Measurements from ENCODE around the gene DLL4.

DLL4 gene

DNA sequence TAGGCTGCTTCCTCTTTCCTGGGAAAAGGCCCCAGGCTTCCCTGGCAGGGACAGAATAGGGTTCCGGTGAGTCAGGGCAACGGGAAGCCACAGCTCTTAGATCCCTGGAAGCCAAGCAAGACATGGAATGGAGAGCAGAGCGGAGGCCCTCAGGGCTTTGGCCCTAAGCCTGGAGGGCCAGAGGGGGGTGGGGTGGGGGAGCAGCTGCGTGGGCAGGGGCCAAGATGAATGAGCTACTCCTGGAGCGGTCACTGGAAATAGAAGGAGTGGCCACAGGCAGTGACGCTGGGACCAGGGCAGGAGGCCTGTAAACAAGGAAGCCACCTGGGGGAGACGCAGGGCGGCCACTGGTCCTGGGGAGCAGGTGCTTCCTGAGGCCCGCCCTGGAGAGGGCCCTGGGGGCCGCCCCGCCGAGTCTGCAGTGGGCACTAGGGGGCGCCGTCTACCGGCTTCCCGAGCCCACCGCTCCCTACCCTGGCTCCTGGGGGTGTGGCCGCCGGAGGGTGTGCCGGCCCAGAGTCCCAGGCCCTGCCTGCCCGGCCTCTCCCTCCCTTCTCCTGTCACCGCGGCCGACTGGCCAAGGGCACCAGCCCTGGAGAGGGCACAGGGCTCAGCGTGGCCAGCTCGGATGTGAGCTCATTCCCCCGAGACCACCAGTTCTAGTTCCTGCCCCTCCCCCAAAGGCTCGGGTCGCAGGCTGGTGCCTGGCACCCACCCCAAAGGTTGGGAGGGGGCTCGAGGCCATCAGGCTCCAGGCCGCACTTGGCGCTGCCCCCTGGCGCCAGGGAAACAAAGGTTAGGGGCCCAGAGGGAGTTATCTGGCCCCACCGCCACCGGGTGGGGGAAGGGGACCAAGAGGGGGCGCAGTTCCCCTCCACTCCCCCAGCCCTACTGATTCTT, 22.8 kb upstream of the DLL4 start:
- Histone ChIP-seq H3K4me1 (ENCODE audit: control insufficient read depth, low read depth, low read length) (peaks cover 3% of the 10 kb centered on the region), H3K9ac (ENCODE audit: low read length) (peak overlapping the region; percentile 74), H3K4me2 (ENCODE audit: low read length) (peak overlapping the region; percentile 98), H2BK15ac (replicated peaks; ENCODE audit: low read depth) (no peak overlapping the region), H3K23ac (ENCODE audit: low read length) (no peak overlapping the region), H2BK120ac (ENCODE audit: low read depth, low read length) (no peak overlapping the region), H3K4ac (ENCODE audit: low read depth, low read length) (no peak overlapping the region), H2BK5ac (ENCODE audit: low read length) (no peak overlapping the region), H3K27ac (ENCODE audit: low read depth, low read length) (no peak overlapping the region), H3K79me1 (ENCODE audit: low read length) (no peaks in the 10 kb centered on the region), H4K5ac (ENCODE audit: low read length) (no peak overlapping the region), H4K8ac (ENCODE audit: low read depth, low read length) (no peak overlapping the region), H3K36me3 (ENCODE audit: control insufficient read depth, insufficient read depth, low read length) (peaks cover 4% of the 10 kb centered on the region), H3K56ac (ENCODE audit: low read length) (peak overlapping the region; percentile 85), H2AK5ac (ENCODE audit: low read length) (no peak overlapping the region), H3K27me3 (ENCODE audit: insufficient read depth, low read length, poor library complexity) (no peaks in the 10 kb centered on the region), H3K4me3 (ENCODE audit: low read length) (no peak overlapping the region), H3K18ac (ENCODE audit: low read length) (no peak overlapping the region), H3K79me2 (ENCODE audit: control insufficient read depth, insufficient read depth, low read length) (no peaks in the 10 kb centered on the region)
- no CpG with 5 or more reads among the region's 36 CpGs for WGBS (ENCODE audit: extremely low coverage, insufficient coverage, low lambda C conversion rate)
- DNase-seq, result peak; percentile 92

DNA sequence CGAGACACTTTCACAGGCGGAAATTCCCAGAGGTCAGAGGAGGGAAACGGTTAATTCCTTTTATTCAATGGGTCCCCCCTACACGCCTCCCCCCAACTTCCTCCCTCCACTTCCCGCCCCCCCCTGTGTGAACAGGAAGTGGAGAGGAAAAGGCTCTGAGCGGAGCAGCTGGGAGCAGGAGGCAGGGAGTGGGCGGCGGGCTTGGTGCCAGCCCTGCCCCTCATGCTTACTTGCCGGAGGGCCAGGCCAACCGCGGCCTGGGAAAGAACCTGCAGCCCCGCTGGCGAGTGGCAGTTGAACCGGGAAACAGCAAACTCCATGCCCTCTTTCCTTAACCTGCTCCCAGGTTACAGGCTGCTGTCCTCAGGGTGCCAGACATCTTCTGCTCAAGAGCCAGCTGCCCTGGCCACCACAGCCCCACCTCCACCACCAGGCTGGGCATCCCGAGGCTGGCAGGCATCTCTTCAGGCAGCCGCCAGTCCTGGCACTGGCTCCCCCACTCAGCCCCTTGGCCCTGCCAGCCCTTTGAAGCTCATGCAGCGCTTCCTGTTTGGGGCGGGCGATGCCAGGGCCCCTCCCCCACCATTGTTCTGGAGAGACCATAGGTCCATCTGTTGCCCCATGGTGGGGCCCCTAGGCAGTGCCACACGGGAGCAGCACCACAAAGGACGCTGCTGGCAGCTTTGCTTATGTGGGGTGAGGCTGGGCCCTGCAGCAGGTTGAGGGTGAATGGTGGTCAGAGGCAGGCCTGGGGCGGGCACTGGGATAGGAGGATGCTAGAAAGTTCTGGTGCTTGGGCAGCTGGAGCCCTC, 21.9 kb upstream of the DLL4 start:
- peaks cover 3% of the 10 kb centered on the region for H3K4me1 ChIP-seq (ENCODE audit: control insufficient read depth, low read depth, low read length)
- H2BK15ac ChIP-seq (replicated peaks; ENCODE audit: low read depth), result no peak overlapping the region
- H3K27ac ChIP-seq (ENCODE audit: low read depth, low read length), result no peak overlapping the region
- H2BK120ac ChIP-seq (ENCODE audit: low read depth, low read length), result no peak overlapping the region
- no peak overlapping the region for H3K4ac ChIP-seq (ENCODE audit: low read depth, low read length)
- no peak overlapping the region for H4K8ac ChIP-seq (ENCODE audit: low read depth, low read length)
- H3K18ac ChIP-seq (ENCODE audit: low read length), result no peak overlapping the region
- peak overlapping the region; percentile 98 for H3K4me2 ChIP-seq (ENCODE audit: low read length)
- H3K36me3 ChIP-seq (ENCODE audit: control insufficient read depth, insufficient read depth, low read length), result peaks cover 4% of the 10 kb centered on the region
- no peak overlapping the region for H3K4me3 ChIP-seq (ENCODE audit: low read length)
- WGBS (ENCODE audit: extremely low coverage, insufficient coverage, low lambda C conversion rate), result no CpG with 5 or more reads among the region's 22 CpGs
- H4K5ac ChIP-seq (ENCODE audit: low read length), result no peak overlapping the region
- H3K79me1 ChIP-seq (ENCODE audit: low read length), result no peaks in the 10 kb centered on the region
- H3K79me2 ChIP-seq (ENCODE audit: control insufficient read depth, insufficient read depth, low read length), result no peaks in the 10 kb centered on the region
- peak overlapping the region; percentile 85 for H3K56ac ChIP-seq (ENCODE audit: low read length)
- no peak for DNase-seq
- H3K27me3 ChIP-seq (ENCODE audit: insufficient read depth, low read length, poor library complexity), result no peaks in the 10 kb centered on the region
- no peak overlapping the region for H3K23ac ChIP-seq (ENCODE audit: low read length)
- H2AK5ac ChIP-seq (ENCODE audit: low read length), result no peak overlapping the region
- peak overlapping the region; percentile 74 for H3K9ac ChIP-seq (ENCODE audit: low read length)
- no peak overlapping the region for H2BK5ac ChIP-seq (ENCODE audit: low read length)

DNA sequence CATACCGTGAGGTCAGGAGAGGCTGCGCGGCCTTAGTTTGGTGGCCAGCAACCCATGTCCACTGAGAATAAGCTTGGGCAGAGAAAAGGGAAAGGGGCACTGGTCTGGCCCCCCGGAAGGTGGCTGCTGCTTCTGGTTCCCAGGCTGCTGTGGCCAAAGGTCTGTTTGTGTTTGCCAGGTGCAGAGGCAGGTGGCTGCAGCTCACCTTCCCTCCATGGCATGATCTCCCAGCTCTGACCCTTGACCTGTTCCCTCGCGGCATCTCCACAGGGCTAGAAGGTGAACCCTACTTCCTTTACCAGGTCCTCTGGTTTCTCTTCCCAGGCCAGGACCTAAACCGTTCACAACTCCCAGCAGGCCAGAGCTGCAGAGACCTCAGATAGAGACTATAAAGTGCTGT, 21.0 kb upstream of the DLL4 start:
- Histone ChIP-seq H3K56ac (ENCODE audit: low read length) (no peak overlapping the region), H4K8ac (ENCODE audit: low read depth, low read length) (no peak overlapping the region), H2BK120ac (ENCODE audit: low read depth, low read length) (no peak overlapping the region), H2BK5ac (ENCODE audit: low read length) (no peak overlapping the region), H3K9ac (ENCODE audit: low read length) (no peak overlapping the region), H3K23ac (ENCODE audit: low read length) (no peak overlapping the region), H3K79me1 (ENCODE audit: low read length) (no peaks in the 10 kb centered on the region), H3K4ac (ENCODE audit: low read depth, low read length) (no peak overlapping the region), H3K36me3 (ENCODE audit: control insufficient read depth, insufficient read depth, low read length) (no peaks in the 10 kb centered on the region), H4K5ac (ENCODE audit: low read length) (no peak overlapping the region), H3K27ac (ENCODE audit: low read depth, low read length) (no peak overlapping the region), H3K4me1 (ENCODE audit: control insufficient read depth, low read depth, low read length) (peaks cover 3% of the 10 kb centered on the region), H3K27me3 (ENCODE audit: insufficient read depth, low read length, poor library complexity) (no peaks in the 10 kb centered on the region), H2AK5ac (ENCODE audit: low read length) (no peak overlapping the region), H2BK15ac (replicated peaks; ENCODE audit: low read depth) (no peak overlapping the region), H3K4me3 (ENCODE audit: low read length) (no peak overlapping the region), H3K18ac (ENCODE audit: low read length) (no peak overlapping the region), H3K4me2 (ENCODE audit: low read length) (no peak overlapping the region), H3K79me2 (ENCODE audit: control insufficient read depth, insufficient read depth, low read length) (no peaks in the 10 kb centered on the region)
- DNase-seq, result no peak
- no CpG with 5 or more reads among the region's 7 CpGs for WGBS (ENCODE audit: extremely low coverage, insufficient coverage, low lambda C conversion rate)

DNA sequence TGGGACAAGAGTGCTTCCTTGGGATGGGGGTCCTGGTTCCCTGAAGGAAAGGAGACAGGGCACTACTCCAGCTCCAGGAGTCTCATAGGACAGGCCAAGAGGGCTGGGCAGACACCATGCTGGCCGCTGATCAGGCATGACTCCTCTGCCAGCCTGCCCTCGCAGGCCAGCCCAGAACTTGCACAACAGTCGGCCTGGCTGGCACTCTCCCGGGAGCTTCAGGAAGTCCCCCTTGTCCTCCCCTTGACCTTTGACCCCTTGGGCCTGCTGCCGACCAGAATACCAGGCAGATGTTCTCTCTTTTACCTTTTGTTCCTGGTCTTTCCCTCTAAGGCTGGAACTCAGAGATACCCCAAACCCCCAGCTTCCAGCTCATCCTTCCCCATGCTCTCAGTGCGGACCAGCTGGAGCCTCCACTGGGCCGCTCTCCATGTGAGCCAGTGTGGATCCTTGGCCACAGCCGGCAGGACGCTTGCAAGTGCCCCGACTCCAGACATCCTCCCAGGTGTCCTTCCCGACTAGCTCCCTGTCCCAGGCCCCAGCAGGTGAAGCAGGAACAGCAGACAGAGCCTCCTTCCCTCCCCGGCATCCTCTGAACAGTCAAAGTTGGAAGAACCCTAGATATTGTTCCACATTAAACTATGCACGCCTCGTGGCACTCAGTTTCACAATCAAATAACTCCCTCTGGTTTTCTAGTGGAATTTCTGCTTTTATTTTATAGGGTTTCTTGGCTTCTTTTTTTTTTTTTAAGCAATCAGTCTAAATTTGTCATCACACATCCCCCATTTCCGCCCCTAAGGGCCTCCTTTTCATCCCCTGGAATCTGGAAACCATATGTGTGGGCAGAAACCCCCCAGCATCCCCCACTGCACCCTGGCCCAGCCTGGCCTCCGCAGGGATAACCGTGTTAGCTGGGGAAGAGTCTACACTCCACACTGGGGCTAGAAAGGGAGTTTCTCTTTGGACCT, 19.2 kb upstream of the DLL4 start:
- Histone ChIP-seq H3K23ac (ENCODE audit: low read length) (no peak overlapping the region), H3K4ac (ENCODE audit: low read depth, low read length) (no peak overlapping the region), H4K8ac (ENCODE audit: low read depth, low read length) (no peak overlapping the region), H3K4me2 (ENCODE audit: low read length) (no peak overlapping the region), H3K4me3 (ENCODE audit: low read length) (no peak overlapping the region), H3K4me1 (ENCODE audit: control insufficient read depth, low read depth, low read length) (peaks cover 3% of the 10 kb centered on the region), H3K79me2 (ENCODE audit: control insufficient read depth, insufficient read depth, low read length) (no peaks in the 10 kb centered on the region), H3K27ac (ENCODE audit: low read depth, low read length) (no peak overlapping the region), H2AK5ac (ENCODE audit: low read length) (no peak overlapping the region), H3K79me1 (ENCODE audit: low read length) (no peaks in the 10 kb centered on the region), H4K5ac (ENCODE audit: low read length) (no peak overlapping the region), H3K56ac (ENCODE audit: low read length) (no peak overlapping the region), H3K9ac (ENCODE audit: low read length) (no peak overlapping the region), H2BK120ac (ENCODE audit: low read depth, low read length) (no peak overlapping the region), H3K36me3 (ENCODE audit: control insufficient read depth, insufficient read depth, low read length) (no peaks in the 10 kb centered on the region), H2BK5ac (ENCODE audit: low read length) (no peak overlapping the region), H2BK15ac (replicated peaks; ENCODE audit: low read depth) (no peak overlapping the region), H3K27me3 (ENCODE audit: insufficient read depth, low read length, poor library complexity) (no peaks in the 10 kb centered on the region), H3K18ac (ENCODE audit: low read length) (no peak overlapping the region)
- no CpG with 5 or more reads among the region's 17 CpGs for WGBS (ENCODE audit: extremely low coverage, insufficient coverage, low lambda C conversion rate)
- DNase-seq, result no peak

DNA sequence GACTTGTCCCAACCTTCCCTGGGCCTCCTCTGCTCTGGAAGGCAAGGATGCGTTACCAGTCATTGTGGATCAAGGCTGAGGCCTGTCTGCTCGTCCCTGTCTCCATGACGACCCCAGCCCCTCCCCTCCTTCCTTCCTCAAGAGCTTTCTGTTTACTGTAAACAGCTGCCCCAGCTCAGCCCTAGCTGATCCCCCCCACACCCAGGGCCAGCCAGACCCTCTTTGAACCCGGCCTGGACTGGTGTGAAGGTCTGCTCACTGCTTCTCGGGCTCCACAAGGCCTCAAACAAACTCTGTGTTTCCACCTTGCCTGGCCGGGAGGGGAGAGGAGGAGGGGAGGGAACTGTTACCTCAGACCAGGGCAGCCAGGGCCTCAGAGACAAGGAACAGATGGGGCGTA, 18.0 kb upstream of the DLL4 start:
- Histone ChIP-seq H3K27ac (ENCODE audit: low read depth, low read length) (no peak overlapping the region), H2AK5ac (ENCODE audit: low read length) (no peak overlapping the region), H4K5ac (ENCODE audit: low read length) (no peak overlapping the region), H3K23ac (ENCODE audit: low read length) (no peak overlapping the region), H3K18ac (ENCODE audit: low read length) (no peak overlapping the region), H3K4me3 (ENCODE audit: low read length) (no peak overlapping the region), H3K4me1 (ENCODE audit: control insufficient read depth, low read depth, low read length) (peaks cover 3% of the 10 kb centered on the region), H4K8ac (ENCODE audit: low read depth, low read length) (no peak overlapping the region), H3K79me2 (ENCODE audit: control insufficient read depth, insufficient read depth, low read length) (no peaks in the 10 kb centered on the region), H3K27me3 (ENCODE audit: insufficient read depth, low read length, poor library complexity) (no peaks in the 10 kb centered on the region), H3K79me1 (ENCODE audit: low read length) (no peaks in the 10 kb centered on the region), H2BK5ac (ENCODE audit: low read length) (no peak overlapping the region), H3K56ac (ENCODE audit: low read length) (peak overlapping the region; percentile 35), H3K36me3 (ENCODE audit: control insufficient read depth, insufficient read depth, low read length) (no peaks in the 10 kb centered on the region), H3K4ac (ENCODE audit: low read depth, low read length) (no peak overlapping the region), H3K4me2 (ENCODE audit: low read length) (no peak overlapping the region), H3K9ac (ENCODE audit: low read length) (peak overlapping the region; percentile 4), H2BK15ac (replicated peaks; ENCODE audit: low read depth) (no peak overlapping the region), H2BK120ac (ENCODE audit: low read depth, low read length) (no peak overlapping the region)
- DNase-seq, result peak; percentile 96
- WGBS (ENCODE audit: extremely low coverage, insufficient coverage, low lambda C conversion rate), result no CpG with 5 or more reads among the region's 7 CpGs

Measured in mesendoderm (in vitro differentiated cells).